AG09309 (cell line): ENCODE results near the gene TBC1D16.

ENCODE experiments used
- DNase-seq: peaks from one replicate; pipeline ENCODE4 v3.0.0-alpha.2; 2010; ENCODE audit warnings: low read depth
- H3K4me3 ChIP-seq: 2 replicates; pipeline ENCODE4 v1.5.1; 2011; ENCODE audit warnings: mild to moderate bottlenecking, low read depth, low read length, moderate library complexity; ENCODE audit not compliant: control insufficient read depth
- TF ChIP-seq, protein P1 (sequence below): IDR thresholded peaks from 2 replicates; pipeline ENCODE4 v1.5.1; 2011; ENCODE audit warnings: mild to moderate bottlenecking, low read depth, low read length, inconsistent platforms; ENCODE audit not compliant: insufficient read depth, control insufficient read depth; ENCODE audit errors: missing control alignments

Gene TBC1D16

DNA sequence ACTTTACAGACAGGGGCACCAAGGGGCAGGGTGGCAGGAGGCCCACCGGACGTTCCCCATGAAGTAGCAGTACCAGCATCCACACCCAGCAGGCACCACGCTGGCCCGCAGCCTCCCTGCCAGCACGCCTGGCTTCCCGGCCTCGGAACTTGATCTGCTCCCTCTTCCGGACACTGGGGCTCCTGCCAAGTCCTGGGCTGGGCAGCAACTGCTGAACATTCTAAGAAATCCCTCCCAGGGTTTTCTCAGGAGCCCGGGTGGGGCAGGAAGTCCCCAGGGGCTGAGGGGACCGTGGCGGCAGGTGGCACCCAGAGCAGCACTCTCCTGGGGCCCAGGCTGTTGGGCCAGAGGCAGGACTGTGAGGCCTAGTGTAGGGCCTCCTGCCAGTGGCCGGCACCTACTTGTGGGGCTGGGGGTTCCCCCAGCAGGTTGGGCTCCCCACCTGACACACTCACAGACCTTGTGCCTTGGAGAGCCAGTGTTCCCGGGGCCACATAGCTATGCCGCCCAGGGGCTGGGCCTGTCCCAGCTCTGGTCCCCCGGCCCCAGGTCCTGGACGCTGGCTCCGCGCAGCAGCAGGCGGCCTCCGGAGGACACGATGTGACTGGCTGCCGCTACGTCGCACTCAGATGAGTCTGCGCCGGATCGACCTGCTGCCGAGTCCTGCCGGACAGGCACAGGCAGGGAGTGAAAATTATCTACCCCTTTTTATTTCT, 110.3 kb downstream of the TBC1D16 start:
- H3K4me3 ChIP-seq = no peak overlapping the region
- no peak for DNase-seq
- TF ChIP-seq, protein P1, sequence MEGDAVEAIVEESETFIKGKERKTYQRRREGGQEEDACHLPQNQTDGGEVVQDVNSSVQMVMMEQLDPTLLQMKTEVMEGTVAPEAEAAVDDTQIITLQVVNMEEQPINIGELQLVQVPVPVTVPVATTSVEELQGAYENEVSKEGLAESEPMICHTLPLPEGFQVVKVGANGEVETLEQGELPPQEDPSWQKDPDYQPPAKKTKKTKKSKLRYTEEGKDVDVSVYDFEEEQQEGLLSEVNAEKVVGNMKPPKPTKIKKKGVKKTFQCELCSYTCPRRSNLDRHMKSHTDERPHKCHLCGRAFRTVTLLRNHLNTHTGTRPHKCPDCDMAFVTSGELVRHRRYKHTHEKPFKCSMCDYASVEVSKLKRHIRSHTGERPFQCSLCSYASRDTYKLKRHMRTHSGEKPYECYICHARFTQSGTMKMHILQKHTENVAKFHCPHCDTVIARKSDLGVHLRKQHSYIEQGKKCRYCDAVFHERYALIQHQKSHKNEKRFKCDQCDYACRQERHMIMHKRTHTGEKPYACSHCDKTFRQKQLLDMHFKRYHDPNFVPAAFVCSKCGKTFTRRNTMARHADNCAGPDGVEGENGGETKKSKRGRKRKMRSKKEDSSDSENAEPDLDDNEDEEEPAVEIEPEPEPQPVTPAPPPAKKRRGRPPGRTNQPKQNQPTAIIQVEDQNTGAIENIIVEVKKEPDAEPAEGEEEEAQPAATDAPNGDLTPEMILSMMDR = peak; percentile 16

DNA sequence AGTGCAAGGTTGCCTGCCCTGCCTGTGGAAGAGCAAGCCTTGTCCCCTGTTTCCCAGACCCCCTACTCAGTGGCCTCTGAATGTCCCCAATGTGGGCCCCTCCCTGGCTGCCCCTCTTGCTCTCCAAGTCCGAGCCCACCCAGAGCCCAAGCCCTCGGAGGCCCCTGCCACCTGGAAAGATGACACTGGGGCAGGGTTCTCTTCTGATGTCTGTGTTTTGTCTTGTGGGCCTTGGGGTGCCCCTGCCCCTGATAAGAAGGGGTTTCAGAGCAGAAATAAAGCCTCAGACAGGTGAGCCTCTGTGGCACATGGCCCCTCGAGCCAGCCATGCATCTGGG, 111.1 kb downstream of the TBC1D16 start:
- TF ChIP-seq, protein P1 = no peak
- no peak overlapping the region for H3K4me3 ChIP-seq
- DNase-seq = no peak

DNA sequence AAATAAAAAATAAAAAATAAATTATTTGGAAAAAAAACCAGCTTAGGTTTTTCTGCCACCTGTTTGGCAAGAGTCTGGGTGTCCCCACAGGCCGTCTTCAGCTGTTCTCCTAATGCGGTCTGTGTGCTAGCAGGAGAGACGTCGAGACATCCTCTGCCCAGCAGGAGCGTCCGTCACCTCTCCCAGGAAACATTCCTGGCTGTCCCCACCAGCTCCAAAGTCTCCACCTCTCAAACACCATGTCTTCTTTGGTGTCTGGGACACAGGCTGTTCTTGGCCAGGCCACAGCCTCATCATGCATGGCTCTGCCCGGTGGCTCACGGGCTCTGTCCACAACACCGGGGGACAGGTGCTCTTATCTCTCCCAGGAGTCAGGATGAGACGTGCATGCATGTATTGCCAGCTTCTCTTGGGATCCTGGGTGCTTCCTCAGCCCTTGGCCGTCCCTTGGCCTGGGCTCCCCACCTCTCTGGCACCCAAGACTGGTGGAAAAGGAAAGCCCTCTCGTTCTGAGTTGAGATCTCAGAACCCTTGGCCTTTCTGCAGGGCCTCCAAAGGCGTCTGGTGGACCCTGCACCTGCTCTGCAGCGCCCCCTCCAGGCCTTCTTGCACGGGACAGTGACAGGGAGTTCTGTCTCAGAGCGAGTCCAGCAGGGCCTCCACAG, 111.6 kb downstream of the TBC1D16 start:
- TF ChIP-seq, protein P1 = peak; percentile 60
- DNase-seq = no peak
- H3K4me3 ChIP-seq = no peak overlapping the region

DNA sequence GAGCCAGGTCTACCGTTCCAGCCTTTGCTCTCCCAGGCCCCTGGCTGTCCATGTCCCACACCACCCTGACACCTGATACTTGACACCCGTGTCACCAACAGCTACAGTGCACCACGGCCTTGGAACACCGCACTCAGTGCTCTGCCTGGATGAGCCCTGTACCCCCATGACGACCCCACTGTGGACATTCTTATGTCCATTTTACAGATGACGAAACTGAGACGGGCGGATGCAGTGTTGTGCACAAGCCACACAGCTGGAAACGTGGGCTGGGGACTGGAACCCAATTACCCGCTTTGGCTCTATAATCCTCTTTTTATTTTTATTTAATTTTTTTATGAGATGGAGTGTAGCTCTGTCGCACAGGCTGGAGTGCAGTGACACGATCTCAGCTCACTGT, 112.9 kb downstream of the TBC1D16 start:
- DNase-seq = no peak
- TF ChIP-seq, protein P1 = no peak
- H3K4me3 ChIP-seq = no peak overlapping the region

DNA sequence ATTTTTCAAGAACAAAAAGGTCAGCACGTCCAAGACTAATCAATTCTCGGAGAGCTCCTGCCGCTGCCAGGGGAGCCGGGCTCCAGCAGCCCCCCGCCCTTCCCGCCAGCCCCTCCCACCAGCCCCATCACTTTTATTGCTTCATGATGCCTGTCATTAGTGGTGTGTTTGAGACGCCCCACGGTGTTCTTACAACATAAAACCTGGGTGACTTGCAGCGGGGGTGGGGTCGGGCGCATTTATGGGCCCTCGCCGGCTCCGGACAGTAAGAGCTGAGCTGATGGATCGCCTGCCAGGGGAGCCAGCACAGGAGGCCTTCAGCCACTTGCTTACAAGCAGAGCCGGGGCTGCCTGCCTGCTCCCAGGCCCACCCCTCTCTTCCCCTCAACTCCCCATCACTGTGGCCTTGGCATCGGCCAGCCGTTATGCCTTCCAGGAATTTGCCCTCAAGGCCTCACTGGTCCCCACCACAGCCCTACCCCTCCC, 113.5 kb downstream of the TBC1D16 start:
- TF ChIP-seq, protein P1 = no peak
- DNase-seq = no peak
- H3K4me3 ChIP-seq = no peak overlapping the region

DNA sequence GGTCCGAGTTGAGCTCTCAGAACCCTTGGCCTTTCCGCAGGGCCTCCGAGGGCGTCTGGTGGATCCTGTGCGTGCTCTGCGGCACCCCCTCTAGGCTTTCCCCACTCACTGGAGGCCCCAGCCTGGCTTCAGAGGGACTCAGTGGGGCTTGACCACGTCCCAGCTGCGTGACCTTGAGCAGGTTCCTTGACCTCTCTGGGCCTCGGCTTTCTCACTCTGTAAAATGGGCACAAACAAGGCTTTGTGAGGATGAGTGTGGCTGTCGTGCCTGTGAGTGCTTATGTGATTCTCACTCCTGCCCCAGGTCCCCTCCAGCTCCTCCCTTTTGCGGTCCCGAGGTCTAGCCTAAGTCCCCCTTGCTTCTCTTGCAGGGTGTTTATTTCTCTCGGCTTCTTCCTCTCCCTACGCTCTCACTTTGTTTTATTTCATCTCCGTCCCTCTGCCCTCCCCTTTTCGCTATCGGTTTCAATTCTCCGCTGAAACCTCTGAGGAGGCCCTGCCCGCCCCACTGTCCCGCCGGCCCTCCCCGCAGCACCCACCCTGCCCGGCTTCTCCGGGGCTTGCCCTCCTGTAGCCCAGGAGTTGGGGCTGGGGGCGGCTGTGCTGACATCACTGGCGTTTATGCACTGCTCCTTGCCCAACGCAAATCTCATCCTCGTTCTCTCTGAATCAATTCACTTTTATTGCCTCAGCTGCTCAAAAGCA, 114.1 kb downstream of the TBC1D16 start:
- DNase-seq = no peak
- H3K4me3 ChIP-seq = peak overlapping the region; percentile 35

More for the DNA sequence above, 114.1 kb downstream of the TBC1D16 start:
- TF ChIP-seq, protein P1 = no peak
